Dermis microvascular lymphatic vessel endothelial cell (primary cell): ENCODE results near the gene MAN2B2. TPM values are rescaled to one million over a fixed set of nuclear protein-coding genes. Genes with fewer than 3 reads are reported as not detected.
"Not testable (repeated sequence)": the region's sequence is repeated elsewhere in the genome, so short reads cannot be mapped to it uniquely, and the experiment has no call there.

Source experiments
- DNase-seq, 2 donors: peaks; one replicate each; pipeline versions ENCODE4 v3.0.0 to v3.0.0-alpha.2; 2010; ENCODE audit warnings: low read depth in 2 of 2
- total RNA-seq: library from RNA; depleted of rRNA; stranded (reverse); fragments of >200 nt; gene quantifications from 2 replicates; pipeline ENCODE4 v1.2.1, GENCODE V29; 2014

MAN2B2 gene
- total RNA-seq, 1 donor from 2014 or later: 5.9 TPM

DNA sequence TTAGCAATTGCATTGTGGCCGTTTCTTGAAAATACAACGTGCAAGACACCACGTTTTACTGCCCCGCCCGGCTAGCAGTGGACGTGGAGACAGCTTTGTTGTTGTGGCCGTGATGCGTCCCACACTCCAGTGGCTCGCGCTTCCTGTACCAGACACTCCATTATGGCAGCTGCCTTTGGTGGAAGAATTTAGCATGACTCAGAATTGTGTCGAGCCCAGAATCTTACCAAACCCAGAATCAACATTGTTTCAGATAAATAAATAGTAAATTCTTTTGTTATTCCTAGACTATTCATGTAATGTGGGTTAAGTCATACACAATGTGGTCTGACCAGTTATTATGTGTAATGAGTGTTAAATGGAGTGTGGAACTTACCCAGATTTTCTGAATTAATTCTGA is 93.4 kb downstream of the MAN2B2 start:
- no peak for DNase-seq

DNA sequence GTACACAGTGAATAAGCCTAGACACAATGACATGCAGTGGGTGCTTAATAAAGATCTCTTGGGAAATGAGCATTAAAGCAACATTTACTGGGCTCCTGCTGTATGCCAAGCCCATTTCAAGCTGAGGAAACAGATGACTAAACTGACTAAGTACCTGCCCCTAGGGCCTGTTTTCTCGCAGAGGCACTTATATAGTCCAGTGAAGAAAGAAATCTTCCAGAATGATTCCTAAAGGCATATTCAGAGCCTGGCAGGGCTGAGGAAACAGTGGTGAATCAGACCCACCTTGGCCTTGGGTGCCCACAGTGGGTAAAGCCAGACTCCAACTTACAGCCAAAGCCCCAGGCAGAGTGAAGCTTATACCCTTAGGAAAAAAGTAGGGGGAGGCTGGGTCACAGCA is 96.7 kb downstream of the MAN2B2 start:
- DNase-seq: no peak

DNA sequence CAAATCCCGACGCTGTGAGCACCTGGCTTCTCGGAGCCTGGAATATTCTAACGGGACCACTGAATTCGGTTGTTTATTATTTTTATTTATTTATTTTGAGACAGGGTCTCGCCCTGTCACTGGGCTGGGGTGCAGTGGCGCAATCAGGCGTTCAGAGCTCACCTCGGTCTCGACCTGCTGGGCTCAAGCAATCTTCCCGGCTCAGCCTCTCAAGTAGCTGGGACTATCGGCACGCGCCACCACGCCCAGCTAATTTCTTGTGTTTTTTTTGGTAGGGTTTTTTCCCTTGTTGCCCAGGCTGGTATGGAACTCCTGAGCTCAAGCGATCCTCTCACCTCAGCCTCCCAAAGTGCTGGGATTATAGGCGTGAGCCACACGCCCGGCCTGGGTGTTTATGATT is 97.1 kb downstream of the MAN2B2 start:
- no peak for DNase-seq

DNA sequence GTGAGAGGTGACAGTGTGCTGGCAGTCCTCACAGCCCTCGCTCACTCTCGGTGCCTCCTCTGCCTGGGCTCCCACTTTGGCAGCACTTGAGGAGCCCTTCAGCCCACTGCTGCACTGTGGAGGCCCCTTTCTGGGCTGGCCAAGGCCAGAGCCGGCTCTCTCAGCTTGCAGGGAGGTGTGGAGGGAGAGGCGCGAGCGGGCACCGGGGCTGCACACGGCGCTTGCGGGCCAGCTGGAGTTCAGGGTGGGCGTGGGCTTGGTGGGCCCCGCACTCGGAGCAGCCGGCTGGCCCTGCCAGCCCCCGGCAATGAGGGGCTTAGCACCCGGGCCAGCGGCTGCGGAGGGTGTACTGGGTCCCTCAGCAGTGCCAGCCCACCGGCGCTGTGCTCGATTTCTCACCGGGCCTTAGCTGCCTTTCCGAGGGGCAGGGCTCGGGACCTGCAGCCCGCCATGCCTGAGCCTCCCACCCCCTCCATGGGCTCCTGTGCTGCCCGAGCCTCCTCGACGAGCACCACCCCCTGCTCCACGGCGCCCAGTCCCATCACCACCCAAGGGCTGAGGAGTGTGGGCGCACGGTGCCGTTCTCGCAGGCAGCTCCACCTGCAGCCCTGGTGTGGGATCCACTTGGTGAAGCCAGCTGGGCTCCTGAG is 97.7 kb downstream of the MAN2B2 start:
- not testable (repeated sequence) for DNase-seq

Other genes with a start within 250 kb of the MAN2B2 start
- 0.39 and 0.89 TPM in 2 replicates for gene PPP2R2C, start 102.6 kb upstream of the MAN2B2 start, total RNA-seq
- gene MRFAP1, start 65.5 kb downstream of the MAN2B2 start, total RNA-seq: 85.1 and 109 TPM in 2 replicates
- gene S100P, start 118.7 kb downstream of the MAN2B2 start, total RNA-seq: 0.13 TPM in 1 of 2 replicates, not detected in the other
- gene MRFAP1L1, start 134.7 kb downstream of the MAN2B2 start, total RNA-seq: 35.2 and 36.4 TPM in 2 replicates
- gene BLOC1S4, start 141.0 kb downstream of the MAN2B2 start, total RNA-seq: 8.2 and 11.1 TPM in 2 replicates
- 10.3 and 15.3 TPM in 2 replicates for gene KIAA0232, start 207.5 kb downstream of the MAN2B2 start, total RNA-seq